ENCODE data around the gene RGS19. TPM values are rescaled to one million over a fixed set of nuclear protein-coding genes. Genes with fewer than 3 reads are reported as not detected.
A peak's percentile ranks its signal among the peaks of the same experiment; 100 is the strongest.

RGS19 gene
- total RNA-seq, 2 experiments from 2014 or later, result 9.7 to 14.8 TPM

- ATAC-seq (ENCODE audit: poor library complexity), result no peak
- peaks cover 49% of the 10 kb centered on the region for H3K4me1 Mint-ChIP-seq (ENCODE audit: low read depth)
- intact Hi-C loops (cut with DNase I, micrococcal nuclease), result loop anchor here in 1 of 2 experiments (5.0 kb wide), 1 partner anchor 36 kb away; the partner anchor contains the start of gene RGS19
- Histone ChIP-seq H3K27ac (ENCODE audit: low read depth in 1 of 2, low read length in 2 of 2) (no peak overlapping the region), H3K9me3 (ENCODE audit: control insufficient read depth in 1 of 2, insufficient read depth in 1 of 2, low read length in 2 of 2) (no peaks in the 10 kb centered on the region), H3K36me3 (ENCODE audit: insufficient read depth, low read length) (no peaks in the 10 kb centered on the region), H3K27me3 (ENCODE audit: control insufficient read depth in 1 of 2, insufficient read depth in 2 of 2, low read length in 2 of 2) (peaks cover 3 to 5% of the 10 kb centered on the region in 2 experiments), H3K4me1 (ENCODE audit: insufficient read depth, low read length) (peaks cover 61% of the 10 kb centered on the region), H3K4me3 (ENCODE audit: low read length) (peak overlapping the region; percentile 67)
- no peak for TF ChIP-seq CTCF (IDR thresholded peaks at IDR 0.05)
- DNase-seq, result no peak
- CTCF ChIA-PET, result interaction anchor here (0.9 to 1.6 kb wide), 2 partner anchors 16 to 61 kb away, joined by 4 to 5 read pairs; partner anchors contain the start of gene PRPF6
- H3K9me3 Mint-ChIP-seq, result no peaks in the 10 kb centered on the region
- H3K36me3 Mint-ChIP-seq (ENCODE audit: low read depth), result no peaks in the 10 kb centered on the region
- POLR2A ChIA-PET, result interaction anchor here (1.2 to 3.2 kb wide), 6 partner anchors 29 to 79 kb away, joined by 3 to 30 read pairs (median 6); partner anchors contain the start of genes LKAAEAR1, OPRL1, PRPF6 and RGS19
- H3K4me3 Mint-ChIP-seq, result peak overlapping the region; percentile 87
- peak overlapping the region; percentile 85 for H3K27ac Mint-ChIP-seq
- H3K27me3 Mint-ChIP-seq, result peaks cover 4% of the 10 kb centered on the region
Measured at GRCh38 chr20:64041040-64041780, 38.1 kb downstream of the RGS19 start.

DNA sequence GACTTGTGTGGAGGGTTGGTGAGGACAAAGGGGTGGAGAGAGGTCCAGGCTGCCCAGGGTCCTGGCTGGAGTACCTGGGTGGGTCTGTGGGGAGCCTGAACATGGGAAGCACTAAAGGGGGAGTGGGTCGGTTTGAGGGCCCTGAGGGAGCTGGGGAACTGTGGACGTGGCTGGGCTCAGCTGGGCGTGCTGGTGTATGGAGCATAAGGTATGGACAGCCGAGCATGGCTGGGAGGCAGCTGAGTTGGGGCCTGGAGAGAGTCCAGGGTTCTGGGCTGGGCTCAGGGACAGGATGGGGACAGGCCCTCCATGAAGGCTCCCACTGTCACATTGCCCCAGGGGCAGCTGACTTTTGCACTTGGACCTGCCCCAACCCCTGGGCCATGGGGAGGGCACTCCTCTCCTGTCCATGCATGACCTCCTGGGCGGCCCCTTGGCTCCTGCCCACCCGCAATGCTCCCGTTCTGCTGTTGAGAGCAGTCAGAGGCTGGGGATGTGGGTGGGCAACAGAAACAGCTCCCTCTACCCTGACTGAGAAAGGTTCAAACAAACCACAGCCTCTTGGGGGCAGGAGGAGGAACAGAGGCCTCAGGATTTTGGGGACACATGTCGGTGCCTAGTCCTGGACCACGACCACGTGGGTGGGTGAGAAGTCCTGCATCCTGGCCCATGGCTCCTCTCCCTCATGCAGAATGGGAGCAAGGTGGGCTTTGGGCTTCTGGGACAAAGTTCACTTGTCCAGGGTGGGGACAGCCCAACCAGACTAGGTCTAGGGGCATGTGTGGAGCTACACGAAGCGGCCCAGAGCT, 38.9 kb downstream of the RGS19 start:
- ChIA-PET CTCF (interaction anchor here (1.0 to 2.4 kb wide), 4 partner anchors 17 to 176 kb away, joined by 3 to 15 read pairs (median 8); partner anchors contain the start of gene TPD52L2), POLR2A (interaction anchor here (0.6 to 3.2 kb wide), 6 partner anchors 22 to 145 kb away, joined by 3 to 30 read pairs (median 4); partner anchors contain the start of genes OPRL1, PRPF6, RGS19 and TCEA2)
- TF ChIP-seq CTCF (IDR thresholded peaks at IDR 0.05), result no peak
- DNase-seq, result no peak
- peaks cover 68% of the 10 kb centered on the region for H3K4me1 ChIP-seq (ENCODE audit: insufficient read depth, low read length)
- Mint-ChIP-seq H3K27me3 (no peaks in the 10 kb centered on the region), H3K4me1 (ENCODE audit: low read depth) (peaks cover 43% of the 10 kb centered on the region), H3K9me3 (no peaks in the 10 kb centered on the region), H3K27ac (peak overlapping the region; percentile 85), H3K36me3 (ENCODE audit: low read depth) (no peaks in the 10 kb centered on the region), H3K4me3 (peak overlapping the region; percentile 89)
- intact Hi-C loops (cut with DNase I, micrococcal nuclease), result loop anchor here in 1 of 2 experiments (5.0 kb wide), 1 partner anchor 37 kb away; the partner anchor contains the start of gene RGS19
- H3K9me3 ChIP-seq (ENCODE audit: control insufficient read depth in 1 of 2, insufficient read depth in 1 of 2, low read length in 2 of 2), result no peaks in the 10 kb centered on the region
- H3K4me3 ChIP-seq (ENCODE audit: low read length), result no peak overlapping the region
- no peaks in the 10 kb centered on the region for H3K36me3 ChIP-seq (ENCODE audit: insufficient read depth, low read length)
- no peak overlapping the region for H3K27ac ChIP-seq (ENCODE audit: low read depth in 1 of 2, low read length in 2 of 2)
- ATAC-seq (ENCODE audit: poor library complexity), result no peak
- peaks cover 0 to 4% of the 10 kb centered on the region in 2 experiments for H3K27me3 ChIP-seq (ENCODE audit: control insufficient read depth in 1 of 2, insufficient read depth in 2 of 2, low read length in 2 of 2)
